HG02970 (cell line): ENCODE data around the gene LCOR.
"Not testable (repeated sequence)": the region's sequence is repeated elsewhere in the genome, so short reads cannot be mapped to it uniquely, and the experiment has no call there.

ENCODE experiments used
- ATAC-seq: cut with Tn5 transposase; IDR thresholded peaks from one replicate; pipeline ENCODE4 v1.9.1; 2021; ENCODE audit warnings: mild to moderate bottlenecking, moderate library complexity, moderate number of reproducible peaks; ENCODE audit not compliant: unreplicated experiment, low FRiP score

LCOR gene

GRCh38 chr10:96922978-96923948, 91.2 kb downstream of the LCOR start:
- ATAC-seq = no peak

- no peak for ATAC-seq
Observed at GRCh38 chr10:96924861-96925260, 92.8 kb downstream of the LCOR start.

- ATAC-seq = no peak
Observed at GRCh38 chr10:96930469-96930868, 98.4 kb downstream of the LCOR start.

- ATAC-seq = no peak
Observed at GRCh38 chr10:96935148-96935547, 103.0 kb downstream of the LCOR start.

- no peak for ATAC-seq
Observed at GRCh38 chr10:96935810-96936209, 103.7 kb downstream of the LCOR start.

- not testable (repeated sequence) for ATAC-seq
Observed at GRCh38 chr10:96943161-96943560, 111.1 kb downstream of the LCOR start.

- no peak for ATAC-seq
Observed at GRCh38 chr10:96947036-96947435, 114.9 kb downstream of the LCOR start.

GRCh38 chr10:96949039-96949683, 117.1 kb downstream of the LCOR start:
- no peak for ATAC-seq

- no peak for ATAC-seq
Observed at GRCh38 chr10:96951954-96952353, 119.9 kb downstream of the LCOR start.

- no peak for ATAC-seq
Observed at GRCh38 chr10:96955794-96956193, 123.7 kb downstream of the LCOR start.

- ATAC-seq = no peak
Observed at GRCh38 chr10:96958071-96958470, 126.0 kb downstream of the LCOR start.

- ATAC-seq = no peak
Observed at GRCh38 chr10:96959733-96960132, 127.6 kb downstream of the LCOR start.

GRCh38 chr10:96960872-96961271, 128.8 kb downstream of the LCOR start:
- no peak for ATAC-seq

- ATAC-seq = no peak
Observed at GRCh38 chr10:96964131-96964530, 132.0 kb downstream of the LCOR start.

- ATAC-seq = no peak
Observed at GRCh38 chr10:96967847-96968246, 135.7 kb downstream of the LCOR start.

GRCh38 chr10:96968682-96969423, 136.8 kb downstream of the LCOR start:
- ATAC-seq = no peak

- ATAC-seq = no peak
Observed at GRCh38 chr10:96971324-96971723, 139.2 kb downstream of the LCOR start.

- ATAC-seq = no peak
Observed at GRCh38 chr10:96972264-96972663, 140.2 kb downstream of the LCOR start.

- no peak for ATAC-seq
Observed at GRCh38 chr10:96973809-96974747, 142.0 kb downstream of the LCOR start.

- no peak for ATAC-seq
Observed at GRCh38 chr10:96975136-96975535, 143.0 kb downstream of the LCOR start.
